Stomach (tissue), 4 donors: Measurements from ENCODE around the gene ZNF57.
"Not testable (repeated sequence)": the region's sequence is repeated elsewhere in the genome, so short reads cannot be mapped to it uniquely, and the experiment has no call there.

ENCODE experiments used
- CTCF ChIP-seq, 7 experiments: fragments of 450-650 bp in 4 of 7; fragments of 200-600 bp in 3 of 7; sonication (generic) in 3 of 7; IDR thresholded peaks; one replicate each; pipeline ENCODE4 v1.5.1; 2016 to 2019; ENCODE audit warnings: antibody characterized with exemption in 7 of 7, control low read depth in 2 of 7, mild to moderate bottlenecking in 1 of 7
- EP300 ChIP-seq: sonication (generic); formaldehyde crosslinking; IDR thresholded peaks from one replicate; pipeline ENCODE4 v1.6.1; 2017; ENCODE audit warnings: antibody characterized with exemption
- POLR2A ChIP-seq, 4 donors: fragments of 450-650 bp; IDR thresholded peaks; one replicate each; pipeline ENCODE4 v1.6.1; 2016; ENCODE audit warnings: antibody characterized with exemption in 4 of 4, control low read depth in 2 of 4, mild to moderate bottlenecking in 1 of 4, moderate library complexity in 1 of 4

GRCh38 chr19:2890531-2890930 lies 10.2 kb upstream of the ZNF57 start:
- not testable (repeated sequence) for TF ChIP-seq EP300; POLR2A (IDR thresholded peaks at IDR 0.05); CTCF (IDR thresholded peaks at IDR 0.05)
